ENCODE data around the gene CYB5B.

- TF ChIP-seq CTCF (conservative IDR thresholded peaks at IDR 0.05 in 1 of 2, IDR thresholded peaks at IDR 0.05 in 1 of 2; ENCODE audit: low read depth in 1 of 2, low read length in 2 of 2): no peak
- TF ChIP-seq EZH2 (IDR thresholded peaks at IDR 0.05; ENCODE audit: low read length, missing control alignments): no peak
Observed at GRCh38 chr16:69453936-69454335, 29.5 kb downstream of the CYB5B start.

All from fibroblast of lung (primary cell).